SK-N-SH (cell line): ENCODE results near the gene APRT. TPM values are rescaled to one million over a fixed set of nuclear protein-coding genes. Genes with fewer than 3 reads are reported as not detected.

Experiments
- CTCF ChIA-PET: fragments of 300-600, 350-600 bp; formaldehyde crosslinking; extraction: SDS; loops from one replicate; lab custom pipeline; 2021; lab: Yijun Ruan, JAX
- POLR2A ChIA-PET: fragments of 350-600 bp; sonication (Branson Sonifier 250); formaldehyde crosslinking; extraction: SDS; loops from one replicate; lab custom pipeline; 2020; ENCODE audit warnings: antibody characterized with exemption, inconsistent platforms; lab: Yijun Ruan, JAX
- DNase-seq: peaks from one replicate; pipeline ENCODE4 v3.0.0; 2012
- H2AFZ ChIP-seq: fragments of 200-600 bp; sonication (generic); 2 replicates; pipeline ENCODE4 v1.8.1; 2016; ENCODE audit warnings: antibody characterized with exemption, mild to moderate bottlenecking, low read depth
- H3F3A ChIP-seq: fragments of 200-600 bp; sonication (generic); replicated peaks from 2 replicates; pipeline ENCODE3; 2016; ENCODE audit warnings: antibody characterized with exemption, mild to moderate bottlenecking; ENCODE audit not compliant: insufficient read depth
- H3K27ac ChIP-seq, 2 experiments: fragments of 200-500 bp in 1 of 2; fragments of 200-600 bp in 1 of 2; sonication (Bioruptor generic) in 1 of 2; sonication (generic), shearing (Covaris generic) in 1 of 2; 2 replicates each; pipeline versions ENCODE4 v1.5.1 to v1.6.1; 2014 to 2016; ENCODE audit warnings: low read depth in 2 of 2, inconsistent platforms in 1 of 2, low read length in 1 of 2, mild to moderate bottlenecking in 1 of 2, mixed read lengths in 1 of 2
- H3K27me3 ChIP-seq: fragments of 200-600 bp; sonication (generic), shearing (Covaris generic); 2 replicates; pipeline ENCODE4 v1.6.1; 2016; ENCODE audit warnings: mixed run types; ENCODE audit not compliant: insufficient read depth
- H3K36me3 ChIP-seq, 2 experiments: fragments of 200-500 bp in 1 of 2; fragments of 200-600 bp in 1 of 2; sonication (Bioruptor generic) in 1 of 2; sonication (generic) in 1 of 2; replicated peaks in 1 of 2; 2 replicates each; pipeline versions ENCODE3 to v1.5.1; 2014 to 2016; ENCODE audit warnings: low read length in 1 of 2, mild to moderate bottlenecking in 1 of 2; ENCODE audit not compliant: insufficient read depth in 2 of 2, control insufficient read depth in 1 of 2
- H3K4me1 ChIP-seq, 2 experiments: fragments of 200-500 bp in 1 of 2; fragments of 200-600 bp in 1 of 2; sonication (Bioruptor generic) in 1 of 2; sonication (generic), shearing (Covaris generic) in 1 of 2; 2 replicates each; pipeline versions ENCODE4 v1.5.1 to v1.6.1; 2014 to 2016; ENCODE audit warnings: low read depth in 1 of 2, low read length in 1 of 2, mixed run types in 1 of 2; ENCODE audit not compliant: insufficient read depth in 2 of 2, control insufficient read depth in 1 of 2
- H3K4me2 ChIP-seq: fragments of 200-600 bp; sonication (generic), shearing (Covaris generic); 2 replicates; pipeline ENCODE4 v1.6.1; 2017; ENCODE audit warnings: mixed run types
- H3K4me3 ChIP-seq, 2 experiments: fragments of 200-500 bp in 1 of 2; fragments of 200-600 bp in 1 of 2; sonication (Bioruptor generic) in 1 of 2; sonication (generic), shearing (Covaris generic) in 1 of 2; 2 replicates each; pipeline versions ENCODE4 v1.5.1 to v1.8.1; 2014 to 2016; ENCODE audit warnings: low read depth in 2 of 2, inconsistent platforms in 1 of 2, low read length in 1 of 2, mild to moderate bottlenecking in 1 of 2, mixed read lengths in 1 of 2, moderate library complexity in 1 of 2
- H3K79me2 ChIP-seq: fragments of 200-600 bp; sonication (generic); 2 replicates; pipeline ENCODE4 v1.8.1; 2017; ENCODE audit warnings: mild to moderate bottlenecking; ENCODE audit not compliant: insufficient read depth
- H3K9ac ChIP-seq: fragments of 200-600 bp; sonication (generic); 2 replicates; pipeline ENCODE4 v1.6.1; 2017; ENCODE audit warnings: mixed run types
- H3K9me2 ChIP-seq: fragments of 200-600 bp; sonication (generic); 2 replicates; pipeline ENCODE4 v1.6.1; 2017; ENCODE audit warnings: mixed run types
- H3K9me3 ChIP-seq: fragments of 200-600 bp; sonication (generic); 2 replicates; pipeline ENCODE4 v1.6.1; 2017; ENCODE audit warnings: mixed run types, mild to moderate bottlenecking, moderate library complexity
- H4K20me1 ChIP-seq: fragments of 200-600 bp; sonication (generic); 2 replicates; pipeline ENCODE4 v1.6.1; 2017; ENCODE audit warnings: mild to moderate bottlenecking, mixed run types; ENCODE audit not compliant: insufficient read depth
- CHD2 ChIP-seq: fragments of 150-350 bp; IDR thresholded peaks from 2 replicates; pipeline ENCODE4 v1.6.1; 2018; ENCODE audit warnings: low read length; ENCODE audit not compliant: partially characterized antibody
- ELF1 ChIP-seq: IDR thresholded peaks from 2 replicates; pipeline ENCODE4 v1.4.0; 2012
- EZH2phosphoT487 ChIP-seq: fragments of 200-600 bp; sonication (generic); IDR thresholded peaks from 2 replicates; pipeline ENCODE4 v1.6.1; 2017; ENCODE audit warnings: low read depth, mixed run types, mild to moderate bottlenecking, antibody characterized with exemption, moderate library complexity, borderline replicate concordance
- FOXJ3 ChIP-seq: sonication (generic); formaldehyde crosslinking; IDR thresholded peaks from 2 replicates; pipeline ENCODE4 v1.5.1; 2020; ENCODE audit warnings: mild to moderate bottlenecking, missing genetic modification reagents
- GABPA ChIP-seq: IDR thresholded peaks from 2 replicates; pipeline ENCODE4 v1.4.0; 2012; ENCODE audit warnings: low read depth, mild to moderate bottlenecking
- JUND ChIP-seq: IDR thresholded peaks from 2 replicates; pipeline ENCODE4 v1.4.0; 2012
- MXI1 ChIP-seq: IDR thresholded peaks from 2 replicates; pipeline ENCODE4 v1.6.1; 2012; ENCODE audit warnings: mild to moderate bottlenecking, low read depth, low read length, improper control_type of control experiment
- RAD21 ChIP-seq: IDR thresholded peaks from 2 replicates; pipeline ENCODE4 v1.6.1; 2012; ENCODE audit warnings: mild to moderate bottlenecking, low read length
- RCOR1 ChIP-seq: fragments of 150-350 bp; IDR thresholded peaks from 2 replicates; pipeline ENCODE4 v1.6.1; 2017; ENCODE audit warnings: antibody characterized with exemption, low read length
- RFX5 ChIP-seq: IDR thresholded peaks from 2 replicates; pipeline ENCODE4 v1.6.1; 2012; ENCODE audit warnings: mild to moderate bottlenecking, improper control_type of control experiment, low read length
- RXRA ChIP-seq: IDR thresholded peaks from 2 replicates; pipeline ENCODE4 v1.4.0; 2012; ENCODE audit warnings: low read depth, mild to moderate bottlenecking, borderline replicate concordance
- SMC3 ChIP-seq: IDR thresholded peaks from 2 replicates; pipeline ENCODE4 v1.6.1; 2012; ENCODE audit warnings: low read depth, low read length, improper control_type of control experiment
- TAF1 ChIP-seq: IDR thresholded peaks from 2 replicates; pipeline ENCODE4 v1.6.1; 2012; ENCODE audit warnings: low read depth, mild to moderate bottlenecking, low read length, moderate library complexity, borderline replicate concordance
- TCF12 ChIP-seq: IDR thresholded peaks from 2 replicates; pipeline ENCODE4 v1.4.0; 2012
- TEAD4 ChIP-seq: IDR thresholded peaks from 2 replicates; pipeline ENCODE4 v1.4.0; 2012; ENCODE audit warnings: mild to moderate bottlenecking, borderline replicate concordance; ENCODE audit not compliant: insufficient read depth
- WGBS: methylation state at CpG from one replicate; pipeline ENCODE4 v1.1.6; 2017; ENCODE audit warnings: low lambda C conversion rate; 5-methylcytosine and 5-hydroxymethylcytosine counted together
- polyA plus RNA-seq, 3 experiments: library from polyadenylated mRNA; depleted of rRNA; stranded (reverse); fragments of >200 nt; gene quantifications; 2 replicates each; pipeline ENCODE4 v1.2.3, GENCODE V29; 2012
- TF ChIP-seq, protein P1 (sequence below): fragments of 150-350 bp; IDR thresholded peaks from 2 replicates; pipeline ENCODE4 v1.6.1; 2017; ENCODE audit warnings: antibody characterized with exemption, low read length, low read depth, borderline replicate concordance
- TF ChIP-seq, protein P2 (sequence below): IDR thresholded peaks from 2 replicates; pipeline ENCODE4 v1.6.1; 2012; ENCODE audit warnings: mild to moderate bottlenecking, low read depth, low read length, moderate library complexity
- TF ChIP-seq, protein P3 (sequence below): IDR thresholded peaks from 2 replicates; pipeline ENCODE4 v1.4.0; 2012; ENCODE audit warnings: low read depth, borderline replicate concordance

The APRT gene
- polyA plus RNA-seq, 1 of the 3 experiments (the other 2 are of a cell fraction): 192 TPM

DNA sequence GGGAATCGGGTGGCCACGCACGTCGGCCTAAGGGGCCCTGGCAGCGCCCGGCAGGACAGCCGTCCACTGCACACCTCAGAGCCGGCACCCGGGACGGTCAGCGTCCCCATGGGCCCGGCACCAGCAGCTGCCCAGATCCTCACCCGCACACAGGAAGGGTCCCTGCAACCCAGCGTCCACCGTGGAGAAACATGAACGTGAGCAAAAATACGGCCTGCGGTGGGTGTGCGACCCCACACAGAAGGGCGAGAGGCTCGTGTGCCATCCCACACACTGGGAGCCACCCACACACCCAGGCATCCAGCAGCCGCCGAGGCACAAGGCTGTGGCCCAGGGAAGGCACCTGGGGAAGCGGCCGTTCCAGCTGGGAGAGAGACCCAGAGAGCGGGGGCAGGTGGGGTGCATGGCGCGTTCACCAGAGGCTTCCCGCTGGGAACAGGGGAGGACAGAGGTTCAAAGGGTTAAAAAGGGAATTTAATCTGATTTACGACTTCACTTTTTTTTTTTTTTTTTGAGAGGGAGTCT is 33.1 kb downstream of the APRT start:
- no peaks in the 10 kb centered on the region for H3K9me2 ChIP-seq
- no peaks in the 10 kb centered on the region for H3K36me3 ChIP-seq
- peaks cover 100% of the 10 kb centered on the region for H3K79me2 ChIP-seq
- no peak overlapping the region for H3K9ac ChIP-seq
- no peaks in the 10 kb centered on the region for H3K27me3 ChIP-seq
- H3K9me3 ChIP-seq: no peaks in the 10 kb centered on the region
- WGBS: 88% methylated on average over 19 of the region's 30 CpGs
- H3K4me3 ChIP-seq: no peak overlapping the region
- CTCF ChIA-PET: interaction anchor here (1.4 to 3.9 kb wide), 3 partner anchors 17 to 79 kb away, joined by 3 to 35 read pairs (median 4); no protein-coding TSS in a partner anchor
- H3K4me1 ChIP-seq: peaks cover 0 to 46% of the 10 kb centered on the region in 2 experiments; a peak in 3 of 4 replicates
- H3K4me2 ChIP-seq: no peak overlapping the region
- peaks cover 98% of the 10 kb centered on the region for H4K20me1 ChIP-seq
- POLR2A ChIA-PET: no interaction called here
- TF ChIP-seq FOXJ3 (CRISPR knock-in tag) (no peak), RXRA (no peak), GABPA (no peak), RFX5 (no peak), RCOR1 (no peak), RAD21 (no peak), MXI1 (no peak), JUND (no peak)
- TF ChIP-seq, protein P1, sequence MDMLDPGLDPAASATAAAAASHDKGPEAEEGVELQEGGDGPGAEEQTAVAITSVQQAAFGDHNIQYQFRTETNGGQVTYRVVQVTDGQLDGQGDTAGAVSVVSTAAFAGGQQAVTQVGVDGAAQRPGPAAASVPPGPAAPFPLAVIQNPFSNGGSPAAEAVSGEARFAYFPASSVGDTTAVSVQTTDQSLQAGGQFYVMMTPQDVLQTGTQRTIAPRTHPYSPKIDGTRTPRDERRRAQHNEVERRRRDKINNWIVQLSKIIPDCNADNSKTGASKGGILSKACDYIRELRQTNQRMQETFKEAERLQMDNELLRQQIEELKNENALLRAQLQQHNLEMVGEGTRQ: no peak
- TF ChIP-seq, protein P2, sequence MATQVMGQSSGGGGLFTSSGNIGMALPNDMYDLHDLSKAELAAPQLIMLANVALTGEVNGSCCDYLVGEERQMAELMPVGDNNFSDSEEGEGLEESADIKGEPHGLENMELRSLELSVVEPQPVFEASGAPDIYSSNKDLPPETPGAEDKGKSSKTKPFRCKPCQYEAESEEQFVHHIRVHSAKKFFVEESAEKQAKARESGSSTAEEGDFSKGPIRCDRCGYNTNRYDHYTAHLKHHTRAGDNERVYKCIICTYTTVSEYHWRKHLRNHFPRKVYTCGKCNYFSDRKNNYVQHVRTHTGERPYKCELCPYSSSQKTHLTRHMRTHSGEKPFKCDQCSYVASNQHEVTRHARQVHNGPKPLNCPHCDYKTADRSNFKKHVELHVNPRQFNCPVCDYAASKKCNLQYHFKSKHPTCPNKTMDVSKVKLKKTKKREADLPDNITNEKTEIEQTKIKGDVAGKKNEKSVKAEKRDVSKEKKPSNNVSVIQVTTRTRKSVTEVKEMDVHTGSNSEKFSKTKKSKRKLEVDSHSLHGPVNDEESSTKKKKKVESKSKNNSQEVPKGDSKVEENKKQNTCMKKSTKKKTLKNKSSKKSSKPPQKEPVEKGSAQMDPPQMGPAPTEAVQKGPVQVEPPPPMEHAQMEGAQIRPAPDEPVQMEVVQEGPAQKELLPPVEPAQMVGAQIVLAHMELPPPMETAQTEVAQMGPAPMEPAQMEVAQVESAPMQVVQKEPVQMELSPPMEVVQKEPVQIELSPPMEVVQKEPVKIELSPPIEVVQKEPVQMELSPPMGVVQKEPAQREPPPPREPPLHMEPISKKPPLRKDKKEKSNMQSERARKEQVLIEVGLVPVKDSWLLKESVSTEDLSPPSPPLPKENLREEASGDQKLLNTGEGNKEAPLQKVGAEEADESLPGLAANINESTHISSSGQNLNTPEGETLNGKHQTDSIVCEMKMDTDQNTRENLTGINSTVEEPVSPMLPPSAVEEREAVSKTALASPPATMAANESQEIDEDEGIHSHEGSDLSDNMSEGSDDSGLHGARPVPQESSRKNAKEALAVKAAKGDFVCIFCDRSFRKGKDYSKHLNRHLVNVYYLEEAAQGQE: no peak
- no peak overlapping the region for H2AFZ ChIP-seq
- peaks cover 21% of the 10 kb centered on the region for H3F3A ChIP-seq
- no peak overlapping the region for H3K27ac ChIP-seq
- no peak for DNase-seq

DNA sequence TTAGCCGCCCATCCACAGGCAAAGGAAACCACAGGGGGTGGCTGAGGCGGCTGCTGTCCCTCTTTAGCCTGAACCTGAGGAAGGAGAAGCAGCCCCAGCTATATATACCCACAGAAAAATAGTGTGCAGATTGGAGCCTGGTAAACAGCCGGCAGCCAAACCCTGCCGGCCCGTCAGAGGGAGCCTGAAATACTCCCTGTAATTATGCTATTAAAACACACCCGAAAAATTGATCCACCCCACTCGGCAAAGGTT is 33.5 kb downstream of the APRT start:
- no peaks in the 10 kb centered on the region for H3K36me3 ChIP-seq

More for the DNA sequence above, 33.5 kb downstream of the APRT start:
- no peaks in the 10 kb centered on the region for H3K27me3 ChIP-seq
- no peak overlapping the region for H3K9ac ChIP-seq
- no peak for TF ChIP-seq SMC3
- TF ChIP-seq JUND: no peak
- TF ChIP-seq TEAD4: no peak
- TF ChIP-seq, protein P3, sequence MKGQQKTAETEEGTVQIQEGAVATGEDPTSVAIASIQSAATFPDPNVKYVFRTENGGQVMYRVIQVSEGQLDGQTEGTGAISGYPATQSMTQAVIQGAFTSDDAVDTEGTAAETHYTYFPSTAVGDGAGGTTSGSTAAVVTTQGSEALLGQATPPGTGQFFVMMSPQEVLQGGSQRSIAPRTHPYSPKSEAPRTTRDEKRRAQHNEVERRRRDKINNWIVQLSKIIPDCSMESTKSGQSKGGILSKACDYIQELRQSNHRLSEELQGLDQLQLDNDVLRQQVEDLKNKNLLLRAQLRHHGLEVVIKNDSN: no peak
- TF ChIP-seq, protein P2: no peak
- TF ChIP-seq TAF1: no peak
- TF ChIP-seq CHD2: no peak
- no peak for TF ChIP-seq RCOR1
- no peak for TF ChIP-seq TCF12
- no peak for TF ChIP-seq EZH2phosphoT487
- no peak for TF ChIP-seq ELF1
- CTCF ChIA-PET: no interaction called here
- peaks cover 98% of the 10 kb centered on the region for H4K20me1 ChIP-seq
- H3K9me2 ChIP-seq: no peaks in the 10 kb centered on the region
- H3K4me1 ChIP-seq: peaks cover 0 to 46% of the 10 kb centered on the region in 2 experiments; a peak in 3 of 4 replicates
- H3K9me3 ChIP-seq: no peaks in the 10 kb centered on the region
- peaks cover 21% of the 10 kb centered on the region for H3F3A ChIP-seq
- H3K27ac ChIP-seq: no peak overlapping the region
- POLR2A ChIA-PET: no interaction called here
- no peak overlapping the region for H3K4me3 ChIP-seq
- no peak overlapping the region for H2AFZ ChIP-seq
- H3K79me2 ChIP-seq: peaks cover 100% of the 10 kb centered on the region
- WGBS: 89% methylated on average over 5 of the region's 7 CpGs
- no peak for DNase-seq
- H3K4me2 ChIP-seq: no peak overlapping the region
